B cell (primary cell): ENCODE results near the gene NLGN1. TPM values are rescaled to one million over a fixed set of nuclear protein-coding genes. Genes with fewer than 3 reads are reported as not detected.

ENCODE experiments used
- ATAC-seq: fragments of 200-7000 bp; cut with Tn5 transposase; one replicate; pipeline ENCODE4 v1.10.0; 2021; ENCODE audit warnings: low read depth, mild to moderate bottlenecking, moderate number of reproducible peaks, moderate library complexity
- CTCF ChIA-PET: fragments of 350-600 bp; sonication (Branson Sonifier 250); formaldehyde crosslinking; loops from one replicate; lab custom pipeline; 2021; ENCODE audit warnings: antibody characterized with exemption, inconsistent platforms; lab: Charles Lee
- POLR2A ChIA-PET: fragments of 350-600 bp; sonication (Branson Sonifier 250); formaldehyde crosslinking; loops from one replicate; lab custom pipeline; 2021; ENCODE audit warnings: antibody characterized with exemption; lab: Charles Lee
- DNase-seq: peaks from one replicate; pipeline ENCODE4 v3.0.0; 2013
- H2AFZ ChIP-seq: 2 replicates; pipeline ENCODE4 v1.6.1; 2012; ENCODE audit warnings: mild to moderate bottlenecking, low read depth, low read length; ENCODE audit not compliant: insufficient read depth, poor library complexity, severe bottlenecking
- H3K27ac ChIP-seq, 2 donors: 1 replicate in 1 of 2; 2 replicates in 1 of 2; pipeline ENCODE4 v1.5.1; 2012 to 2013; ENCODE audit warnings: low read length in 2 of 2, mild to moderate bottlenecking in 2 of 2, moderate library complexity in 1 of 2
- H3K27me3 ChIP-seq, 4 experiments: fragments of 200-600 bp in 1 of 4; sonication (generic) in 1 of 4; replicated peaks in 1 of 4; 1 replicate in 2 of 4; 2 replicates in 2 of 4; pipeline versions ENCODE4 v1.6.1 to v1.7.0; 2013 to 2016; ENCODE audit warnings: low read length in 3 of 4, mild to moderate bottlenecking in 2 of 4, mixed read lengths in 1 of 4, moderate library complexity in 1 of 4; ENCODE audit not compliant: insufficient read depth in 4 of 4, control insufficient read depth in 3 of 4; ENCODE audit errors: control extremely low read depth in 1 of 4
- H3K36me3 ChIP-seq, 2 experiments: replicated peaks in 1 of 2; 1 replicate in 1 of 2; 2 replicates in 1 of 2; pipeline versions ENCODE4 v1.6.1 to v1.7.1; 2013; ENCODE audit warnings: low read length in 1 of 2; ENCODE audit not compliant: insufficient read depth in 2 of 2, control insufficient read depth in 1 of 2; ENCODE audit errors: control extremely low read depth in 1 of 2, extremely low read depth in 1 of 2
- H3K4me1 ChIP-seq, 2 donors: fragments of 200-600 bp in 1 of 2; sonication (generic) in 1 of 2; 1 replicate in 1 of 2; 2 replicates in 1 of 2; pipeline versions ENCODE4 v1.5.1 to v1.6.1; 2013 to 2017; ENCODE audit warnings: low read length in 2 of 2; ENCODE audit not compliant: control insufficient read depth in 2 of 2, insufficient read depth in 2 of 2
- H3K4me2 ChIP-seq: replicated peaks from 2 replicates; pipeline ENCODE3; 2012; ENCODE audit warnings: mild to moderate bottlenecking, low read depth, low read length; ENCODE audit not compliant: poor library complexity, severe bottlenecking
- H3K4me3 ChIP-seq, 5 experiments: fragments of 200-600 bp in 1 of 5; sonication (generic) in 1 of 5; 1 replicate in 3 of 5; 2 replicates in 2 of 5; pipeline versions ENCODE4 v1.5.1 to v1.7.0; 2011 to 2016; ENCODE audit warnings: low read length in 4 of 5, mild to moderate bottlenecking in 4 of 5, low read depth in 2 of 5, control low read depth in 1 of 5, moderate library complexity in 1 of 5; ENCODE audit not compliant: insufficient read depth in 1 of 5; ENCODE audit errors: control extremely low read depth in 1 of 5, extremely low read depth in 1 of 5
- H3K79me2 ChIP-seq: fragments of 200-600 bp; sonication (generic); one replicate; pipeline ENCODE4 v1.6.0; 2016; ENCODE audit warnings: low read length; ENCODE audit not compliant: control insufficient read depth, insufficient read depth
- H3K9ac ChIP-seq: fragments of 200-600 bp; sonication (generic); 2 replicates; pipeline ENCODE4 v1.6.1; 2017; ENCODE audit warnings: mild to moderate bottlenecking, low read length, moderate library complexity
- H3K9me3 ChIP-seq, 3 donors: one replicate each; pipeline versions ENCODE4 v1.6.1 to v1.7.1; 2013; ENCODE audit warnings: low read length in 2 of 3; ENCODE audit not compliant: control insufficient read depth in 2 of 3, insufficient read depth in 1 of 3; ENCODE audit errors: control extremely low read depth in 1 of 3
- H4K20me1 ChIP-seq: 2 replicates; pipeline ENCODE4 v1.6.0; 2012; ENCODE audit warnings: mild to moderate bottlenecking, low read length; ENCODE audit not compliant: insufficient read depth, control insufficient read depth, poor library complexity, severe bottlenecking
- H3K27ac Mint-ChIP-seq: one replicate; pipeline ENCODE4 v1.8.0; 2021; ENCODE audit warnings: mixed read lengths
- H3K27me3 Mint-ChIP-seq: one replicate; pipeline ENCODE4 v1.8.0; 2021; ENCODE audit warnings: mixed read lengths
- H3K4me1 Mint-ChIP-seq: one replicate; pipeline ENCODE4 v1.8.0; 2021; ENCODE audit warnings: mixed read lengths
- H3K4me3 Mint-ChIP-seq: one replicate; pipeline ENCODE4 v1.8.0; 2021; ENCODE audit warnings: mixed read lengths
- H3K9me3 Mint-ChIP-seq: one replicate; pipeline ENCODE4 v1.8.0; 2022; ENCODE audit warnings: mixed read lengths; ENCODE audit not compliant: insufficient read depth
- EZH2 ChIP-seq: IDR thresholded peaks from 2 replicates; pipeline ENCODE4 v1.6.1; 2012; ENCODE audit warnings: borderline replicate concordance, low read depth, mild to moderate bottlenecking, moderate library complexity, low read length; ENCODE audit not compliant: insufficient read depth, poor library complexity, severe bottlenecking
- WGBS: methylation state at CpG from one replicate; pipeline ENCODE4 v1.1.5; 2013; ENCODE audit warnings: missing lambda C conversion rate; ENCODE audit not compliant: insufficient coverage; 5-methylcytosine and 5-hydroxymethylcytosine counted together
- intact Hi-C: fragments of 100-400 bp; cut with micrococcal nuclease; formaldehyde crosslinking; loops from one replicate; pipeline ENCODE4 v1.10.0; 2022
- polyA plus RNA-seq: library from polyadenylated mRNA; depleted of rRNA; stranded (reverse); fragments of >200 nt; gene quantifications from 2 replicates; pipeline ENCODE4 v1.2.3, GENCODE V29; 2012
- total RNA-seq, 2 donors: library from RNA; stranded (reverse); fragments of 120-200 nt in 1 of 2; gene quantifications; 1 replicate in 1 of 2; 2 replicates in 1 of 2; pipeline versions ENCODE4 v1.2.3 to v1.2.4, GENCODE V29; 2013 to 2022
- TF ChIP-seq, protein P1 (sequence below): fragments of 200-600 bp; IDR thresholded peaks from one replicate; pipeline ENCODE4 v1.8.0; 2022; ENCODE audit warnings: antibody characterized with exemption, mild to moderate bottlenecking

Gene NLGN1
- total and polyA plus RNA-seq, 2 donors (not counting 1 experiment from before 2014, with no cell fraction given): not detected

GRCh38 chr3:174219738-174220137, 822.2 kb downstream of the NLGN1 start:
- Mint-ChIP-seq H3K4me3 (no peak overlapping the region), H3K9me3 (no peaks in the 10 kb centered on the region), H3K4me1 (no peaks in the 10 kb centered on the region), H3K27ac (no peak overlapping the region), H3K27me3 (no peaks in the 10 kb centered on the region)
- no peak overlapping the region for H3K27ac ChIP-seq
- no peaks in the 10 kb centered on the region for H4K20me1 ChIP-seq
- ChIA-PET POLR2A (no interaction called here), CTCF (no interaction called here)
- peaks cover 0 to 3% (median 0%) of the 10 kb centered on the region in 3 donors for H3K9me3 ChIP-seq
- H3K9ac ChIP-seq: no peak overlapping the region
- no peaks in the 10 kb centered on the region for H3K79me2 ChIP-seq
- 74% methylated on average over 3 of the region's 3 CpGs for WGBS
- H3K4me1 ChIP-seq: no peaks in the 10 kb centered on the region
- H2AFZ ChIP-seq: no peak overlapping the region
- no peak overlapping the region for H3K4me2 ChIP-seq
- no peak for ATAC-seq
- no peaks in the 10 kb centered on the region for H3K36me3 ChIP-seq
- intact Hi-C loops: no loop called here
- no peak for DNase-seq
- no peak for TF ChIP-seq EZH2
- TF ChIP-seq, protein P1, sequence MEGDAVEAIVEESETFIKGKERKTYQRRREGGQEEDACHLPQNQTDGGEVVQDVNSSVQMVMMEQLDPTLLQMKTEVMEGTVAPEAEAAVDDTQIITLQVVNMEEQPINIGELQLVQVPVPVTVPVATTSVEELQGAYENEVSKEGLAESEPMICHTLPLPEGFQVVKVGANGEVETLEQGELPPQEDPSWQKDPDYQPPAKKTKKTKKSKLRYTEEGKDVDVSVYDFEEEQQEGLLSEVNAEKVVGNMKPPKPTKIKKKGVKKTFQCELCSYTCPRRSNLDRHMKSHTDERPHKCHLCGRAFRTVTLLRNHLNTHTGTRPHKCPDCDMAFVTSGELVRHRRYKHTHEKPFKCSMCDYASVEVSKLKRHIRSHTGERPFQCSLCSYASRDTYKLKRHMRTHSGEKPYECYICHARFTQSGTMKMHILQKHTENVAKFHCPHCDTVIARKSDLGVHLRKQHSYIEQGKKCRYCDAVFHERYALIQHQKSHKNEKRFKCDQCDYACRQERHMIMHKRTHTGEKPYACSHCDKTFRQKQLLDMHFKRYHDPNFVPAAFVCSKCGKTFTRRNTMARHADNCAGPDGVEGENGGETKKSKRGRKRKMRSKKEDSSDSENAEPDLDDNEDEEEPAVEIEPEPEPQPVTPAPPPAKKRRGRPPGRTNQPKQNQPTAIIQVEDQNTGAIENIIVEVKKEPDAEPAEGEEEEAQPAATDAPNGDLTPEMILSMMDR: no peak
- H3K4me3 ChIP-seq: no peak overlapping the region
- no peaks in the 10 kb centered on the region for H3K27me3 ChIP-seq

DNA sequence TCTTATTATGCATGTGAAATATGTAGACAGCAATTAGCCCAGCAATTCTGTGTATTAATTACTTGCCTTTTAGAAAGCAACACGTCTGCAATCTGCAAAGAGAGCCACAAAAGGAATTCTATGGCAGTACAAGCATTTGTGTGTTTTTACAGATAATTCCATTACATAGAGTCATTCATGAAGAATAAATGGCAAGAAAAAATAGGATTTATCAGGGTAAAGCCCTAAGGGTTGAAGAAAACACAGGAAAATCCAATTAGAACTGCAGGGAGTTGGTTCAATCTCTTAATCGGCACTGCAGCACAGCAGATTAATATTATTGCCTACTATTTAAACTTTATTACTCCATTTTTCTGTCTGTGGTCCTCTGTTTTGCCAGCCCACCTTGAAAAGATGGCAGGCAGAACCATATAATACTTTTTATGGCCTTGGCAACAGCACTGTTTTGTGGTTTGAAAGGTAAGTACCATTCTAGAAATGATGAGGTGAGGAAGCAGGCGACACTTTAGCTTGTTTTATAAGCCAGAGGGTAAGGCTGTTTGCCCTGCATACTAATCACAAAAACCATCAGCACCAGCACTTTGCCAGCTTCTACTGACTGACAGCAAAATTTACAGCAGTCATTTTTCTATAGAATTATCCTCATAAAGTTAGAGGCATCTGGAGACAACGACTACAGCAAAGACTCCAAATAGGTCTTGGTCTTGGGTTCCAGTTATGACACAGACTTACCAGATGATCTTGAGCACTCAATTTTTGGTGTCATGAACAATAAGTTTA, 823.4 kb downstream of the NLGN1 start:
- no peaks in the 10 kb centered on the region for H3K79me2 ChIP-seq
- Mint-ChIP-seq H3K27me3 (no peaks in the 10 kb centered on the region), H3K9me3 (no peaks in the 10 kb centered on the region), H3K4me3 (no peak overlapping the region), H3K4me1 (no peaks in the 10 kb centered on the region), H3K27ac (no peak overlapping the region)
- no peaks in the 10 kb centered on the region for H3K4me1 ChIP-seq
- H3K4me3 ChIP-seq: no peak overlapping the region
- peaks cover 0 to 3% (median 0%) of the 10 kb centered on the region in 3 donors for H3K9me3 ChIP-seq
- H3K4me2 ChIP-seq: no peak overlapping the region
- H3K27me3 ChIP-seq: no peaks in the 10 kb centered on the region
- no peak overlapping the region for H2AFZ ChIP-seq
- ChIA-PET CTCF (no interaction called here), POLR2A (no interaction called here)
- no peaks in the 10 kb centered on the region for H3K36me3 ChIP-seq
- H3K9ac ChIP-seq: no peak overlapping the region
- no peak overlapping the region for H3K27ac ChIP-seq
- intact Hi-C loops: no loop called here
- ATAC-seq (no peak), DNase-seq (no peak)
- WGBS: no CpG with 5 or more reads among the region's 4 CpGs
- no peaks in the 10 kb centered on the region for H4K20me1 ChIP-seq
- TF ChIP-seq, protein P1: no peak
- no peak for TF ChIP-seq EZH2
